Measurements from ENCODE around the gene PARL.

DNA sequence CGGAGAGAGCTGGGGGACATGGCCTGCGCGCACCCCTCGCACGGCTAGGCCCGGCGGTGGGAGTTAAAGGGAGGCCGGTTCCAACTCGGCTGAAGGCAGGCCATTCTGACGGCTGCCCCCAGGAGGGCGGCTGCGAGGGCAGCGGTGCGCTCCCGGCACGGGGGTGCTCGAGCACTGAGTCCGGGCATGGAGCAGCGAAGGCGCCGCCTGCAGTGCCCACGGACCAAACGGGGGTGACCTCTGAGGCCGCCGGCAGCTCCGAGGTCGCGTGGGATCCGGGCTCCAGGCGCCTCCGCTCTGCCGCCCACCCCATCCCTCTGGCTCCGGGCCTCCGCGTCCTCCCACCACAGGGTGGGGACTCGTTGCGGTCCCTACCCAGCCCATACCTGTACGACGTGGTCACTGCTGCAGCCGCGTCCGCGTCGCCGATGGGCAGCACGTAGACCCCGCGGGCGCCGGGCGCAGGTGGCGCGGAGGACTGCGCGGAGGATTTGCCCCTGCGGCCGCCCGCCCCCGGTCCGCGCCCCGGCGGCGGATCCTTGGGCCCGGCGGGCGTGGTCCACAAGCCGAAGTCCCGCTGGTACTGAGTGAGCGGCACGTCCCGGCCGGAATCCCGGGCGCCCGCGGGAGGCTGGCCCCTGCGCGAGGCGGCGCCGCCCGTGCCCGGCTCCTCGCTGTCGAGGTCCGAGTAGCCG lies 59.8 kb downstream of the PARL start:
- TF ChIP-seq, protein P1, sequence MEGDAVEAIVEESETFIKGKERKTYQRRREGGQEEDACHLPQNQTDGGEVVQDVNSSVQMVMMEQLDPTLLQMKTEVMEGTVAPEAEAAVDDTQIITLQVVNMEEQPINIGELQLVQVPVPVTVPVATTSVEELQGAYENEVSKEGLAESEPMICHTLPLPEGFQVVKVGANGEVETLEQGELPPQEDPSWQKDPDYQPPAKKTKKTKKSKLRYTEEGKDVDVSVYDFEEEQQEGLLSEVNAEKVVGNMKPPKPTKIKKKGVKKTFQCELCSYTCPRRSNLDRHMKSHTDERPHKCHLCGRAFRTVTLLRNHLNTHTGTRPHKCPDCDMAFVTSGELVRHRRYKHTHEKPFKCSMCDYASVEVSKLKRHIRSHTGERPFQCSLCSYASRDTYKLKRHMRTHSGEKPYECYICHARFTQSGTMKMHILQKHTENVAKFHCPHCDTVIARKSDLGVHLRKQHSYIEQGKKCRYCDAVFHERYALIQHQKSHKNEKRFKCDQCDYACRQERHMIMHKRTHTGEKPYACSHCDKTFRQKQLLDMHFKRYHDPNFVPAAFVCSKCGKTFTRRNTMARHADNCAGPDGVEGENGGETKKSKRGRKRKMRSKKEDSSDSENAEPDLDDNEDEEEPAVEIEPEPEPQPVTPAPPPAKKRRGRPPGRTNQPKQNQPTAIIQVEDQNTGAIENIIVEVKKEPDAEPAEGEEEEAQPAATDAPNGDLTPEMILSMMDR (IDR thresholded peaks at IDR 0.05), result no peak
- no peak for TF ChIP-seq EZH2 (IDR thresholded peaks at IDR 0.05; ENCODE audit: borderline replicate concordance, insufficient read depth, low read depth, low read length, poor library complexity, severe bottlenecking)
